K562 (cell line): ENCODE results near the gene CEMIP. TPM values are rescaled to one million over a fixed set of nuclear protein-coding genes. Genes with fewer than 3 reads are reported as not detected.

Source experiments
- FUS ChIP-seq: fragments of 200-400 bp; formaldehyde crosslinking; optimal IDR thresholded peaks from 2 replicates; pipeline ENCODE3; 2017; ENCODE audit warnings: low read depth, low read length
- GABPB1 ChIP-seq: sonication (generic); formaldehyde crosslinking; IDR thresholded peaks from 2 replicates; pipeline ENCODE4 v1.8.0; 2022; ENCODE audit warnings: mild to moderate bottlenecking, missing genetic modification reagents
- SRSF7 ChIP-seq: fragments of 200-400 bp; formaldehyde crosslinking; optimal IDR thresholded peaks from 2 replicates; pipeline ENCODE3; 2017; ENCODE audit warnings: mild to moderate bottlenecking, low read depth, low read length
- STAT5B ChIP-seq: fragments of 250-450 bp; sonication (Bioruptor Pico); IDR thresholded peaks from 2 replicates; pipeline ENCODE4 v1.8.0; 2021; ENCODE audit warnings: mild to moderate bottlenecking, inconsistent platforms
- TBL1XR1 ChIP-seq, 2 experiments: IDR thresholded peaks; 2 replicates each; pipeline ENCODE4 v1.6.1; 2012; ENCODE audit warnings: improper control_type of control experiment in 2 of 2, low read length in 2 of 2, mild to moderate bottlenecking in 1 of 2
- THRAP3 ChIP-seq: fragments of 450-650 bp; IDR thresholded peaks from 2 replicates; pipeline ENCODE4 v1.6.1; 2016; ENCODE audit warnings: mild to moderate bottlenecking, inconsistent platforms, borderline replicate concordance
- YBX1 ChIP-seq: fragments of 450-650 bp; IDR thresholded peaks from 2 replicates; pipeline ENCODE4 v1.7.1; 2016; ENCODE audit warnings: mild to moderate bottlenecking
- ZFP36 ChIP-seq: fragments of 150-350 bp; IDR thresholded peaks from 2 replicates; pipeline ENCODE4 v1.6.1; 2018; ENCODE audit warnings: low read length, low read depth; ENCODE audit not compliant: partially characterized antibody
- ZSCAN32 ChIP-seq: fragments of 450-650 bp; formaldehyde crosslinking; IDR thresholded peaks from 2 replicates; pipeline ENCODE4 v1.4.0; 2020; ENCODE audit warnings: mild to moderate bottlenecking, moderate library complexity
- polyA plus RNA-seq, 8 experiments: library from polyadenylated mRNA; depleted of rRNA in 4 of 8; stranded (reverse) in 5 of 8; unstranded in 3 of 8; fragments of >200 nt; fragmentation: Nextera tagmentation in 2 of 8; fragmentation: Illumina TruSeq in 1 of 8; extraction: Ambion mirVana in 2 of 8; extraction: Trizol in 1 of 8; gene quantifications; 2 replicates each; pipeline versions ENCODE4 v1.2.1 to v1.2.3, GENCODE V29; 2011 to 2014; ENCODE audit warnings: inconsistent platforms in 1 of 8, missing spikeins in 1 of 8
- total RNA-seq, 7 experiments: library from RNA; depleted of rRNA in 6 of 7; stranded (reverse); fragments of >200 nt in 6 of 7; fragmentation: Illumina TruSeq in 2 of 7; extraction: Trizol in 2 of 7; gene quantifications; 2 replicates each; pipeline versions ENCODE4 v1.2.1 to v1.2.3, GENCODE V29; 2011 to 2021; ENCODE audit warnings: low replicate concordance in 1 of 7
- TF ChIP-seq, protein P1 (sequence below), 2 experiments: fragments of 450-650 bp in 1 of 2; sonication (generic) in 1 of 2; formaldehyde crosslinking in 1 of 2; IDR thresholded peaks; 2 replicates each; pipeline versions ENCODE4 v1.7.1 to v1.9.0; 2016 to 2022; ENCODE audit warnings: inconsistent platforms in 1 of 2, mild to moderate bottlenecking in 1 of 2, missing genetic modification reagents in 1 of 2
- TF ChIP-seq, protein P2 (sequence below): fragments of 450-650 bp; conservative IDR thresholded peaks from 2 replicates; pipeline ENCODE4 v1.6.1; 2016; ENCODE audit warnings: missing genetic modification characterization, low read depth, mild to moderate bottlenecking, control low read depth, missing compliant biosample characterization

Gene CEMIP
- total and polyA plus RNA-seq, 9 of the 15 experiments (the other 6 are each of a cell fraction or from before 2014, with no cell fraction given), result 0.33 TPM; not detected in 8

DNA sequence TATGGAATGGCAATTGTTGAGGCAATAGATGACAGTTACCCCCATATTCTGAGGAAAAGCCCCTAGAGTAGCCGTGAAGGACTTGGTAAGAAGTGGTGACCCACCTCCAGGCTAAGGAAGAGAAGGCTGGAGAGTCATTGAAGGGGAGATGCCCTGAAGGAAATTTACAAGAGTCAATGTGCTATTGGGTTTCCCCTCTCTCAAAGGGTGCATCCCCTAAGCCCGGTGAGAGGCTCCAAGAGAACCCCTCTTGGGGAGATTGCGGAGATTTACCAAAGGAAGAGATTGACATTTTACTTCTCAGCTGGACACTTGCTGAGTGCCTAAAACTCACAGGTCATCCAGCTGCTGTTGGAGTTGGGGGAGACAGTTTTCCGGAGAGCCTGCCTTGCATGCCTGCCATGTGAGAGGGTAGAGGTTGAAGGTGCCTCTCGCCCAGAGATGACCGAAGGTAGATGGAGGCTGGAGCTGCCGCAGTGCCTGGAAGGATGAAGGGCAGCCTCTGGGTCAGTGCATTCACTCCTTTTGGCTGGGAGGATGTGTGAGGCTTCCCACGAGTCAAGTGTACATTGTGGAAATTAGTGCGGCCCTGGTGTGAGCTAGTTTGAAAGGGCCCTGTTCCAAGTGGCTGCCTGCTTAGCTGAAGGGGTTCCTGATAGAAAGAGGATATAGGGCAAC lies 179.8 kb downstream of the CEMIP start (continued):
- TF ChIP-seq, protein P1, sequence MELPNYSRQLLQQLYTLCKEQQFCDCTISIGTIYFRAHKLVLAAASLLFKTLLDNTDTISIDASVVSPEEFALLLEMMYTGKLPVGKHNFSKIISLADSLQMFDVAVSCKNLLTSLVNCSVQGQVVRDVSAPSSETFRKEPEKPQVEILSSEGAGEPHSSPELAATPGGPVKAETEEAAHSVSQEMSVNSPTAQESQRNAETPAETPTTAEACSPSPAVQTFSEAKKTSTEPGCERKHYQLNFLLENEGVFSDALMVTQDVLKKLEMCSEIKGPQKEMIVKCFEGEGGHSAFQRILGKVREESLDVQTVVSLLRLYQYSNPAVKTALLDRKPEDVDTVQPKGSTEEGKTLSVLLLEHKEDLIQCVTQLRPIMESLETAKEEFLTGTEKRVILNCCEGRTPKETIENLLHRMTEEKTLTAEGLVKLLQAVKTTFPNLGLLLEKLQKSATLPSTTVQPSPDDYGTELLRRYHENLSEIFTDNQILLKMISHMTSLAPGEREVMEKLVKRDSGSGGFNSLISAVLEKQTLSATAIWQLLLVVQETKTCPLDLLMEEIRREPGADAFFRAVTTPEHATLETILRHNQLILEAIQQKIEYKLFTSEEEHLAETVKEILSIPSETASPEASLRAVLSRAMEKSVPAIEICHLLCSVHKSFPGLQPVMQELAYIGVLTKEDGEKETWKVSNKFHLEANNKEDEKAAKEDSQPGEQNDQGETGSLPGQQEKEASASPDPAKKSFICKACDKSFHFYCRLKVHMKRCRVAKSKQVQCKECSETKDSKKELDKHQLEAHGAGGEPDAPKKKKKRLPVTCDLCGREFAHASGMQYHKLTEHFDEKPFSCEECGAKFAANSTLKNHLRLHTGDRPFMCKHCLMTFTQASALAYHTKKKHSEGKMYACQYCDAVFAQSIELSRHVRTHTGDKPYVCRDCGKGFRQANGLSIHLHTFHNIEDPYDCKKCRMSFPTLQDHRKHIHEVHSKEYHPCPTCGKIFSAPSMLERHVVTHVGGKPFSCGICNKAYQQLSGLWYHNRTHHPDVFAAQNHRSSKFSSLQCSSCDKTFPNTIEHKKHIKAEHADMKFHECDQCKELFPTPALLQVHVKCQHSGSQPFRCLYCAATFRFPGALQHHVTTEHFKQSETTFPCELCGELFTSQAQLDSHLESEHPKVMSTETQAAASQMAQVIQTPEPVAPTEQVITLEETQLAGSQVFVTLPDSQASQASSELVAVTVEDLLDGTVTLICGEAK (IDR thresholded peaks at IDR 0.05), result no peak
- TF ChIP-seq, protein P1 (CRISPR knock-in tag; IDR thresholded peaks at IDR 0.05), result no peak
- TF ChIP-seq GABPB1, result no peak
- no peak for TF ChIP-seq ZSCAN32 (CRISPR knock-in tag)
- TF ChIP-seq THRAP3, result no peak
- TF ChIP-seq, protein P2, sequence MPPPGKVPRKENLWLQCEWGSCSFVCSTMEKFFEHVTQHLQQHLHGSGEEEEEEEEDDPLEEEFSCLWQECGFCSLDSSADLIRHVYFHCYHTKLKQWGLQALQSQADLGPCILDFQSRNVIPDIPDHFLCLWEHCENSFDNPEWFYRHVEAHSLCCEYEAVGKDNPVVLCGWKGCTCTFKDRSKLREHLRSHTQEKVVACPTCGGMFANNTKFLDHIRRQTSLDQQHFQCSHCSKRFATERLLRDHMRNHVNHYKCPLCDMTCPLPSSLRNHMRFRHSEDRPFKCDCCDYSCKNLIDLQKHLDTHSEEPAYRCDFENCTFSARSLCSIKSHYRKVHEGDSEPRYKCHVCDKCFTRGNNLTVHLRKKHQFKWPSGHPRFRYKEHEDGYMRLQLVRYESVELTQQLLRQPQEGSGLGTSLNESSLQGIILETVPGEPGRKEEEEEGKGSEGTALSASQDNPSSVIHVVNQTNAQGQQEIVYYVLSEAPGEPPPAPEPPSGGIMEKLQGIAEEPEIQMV (tag), result no peak
- no peak for TF ChIP-seq STAT5B
- TF ChIP-seq TBL1XR1 (IDR thresholded peaks at IDR 0.05; ENCODE audit: low read length in 2 of 2), result no peak
- TF ChIP-seq SRSF7, result no peak
- TF ChIP-seq FUS, result no peak
- no peak for TF ChIP-seq ZFP36
- TF ChIP-seq YBX1, result no peak
- TF ChIP-seq, all 486 proteins: peak for 0
